NCI-H1436 treated with DMSO at 0.1 percent for 48 hours (cell line): ENCODE measurements around the gene RAB1A.
A peak's percentile ranks its signal among the peaks of the same experiment; 100 is the strongest.
"Not testable (repeated sequence)": the region's sequence is repeated elsewhere in the genome, so short reads cannot be mapped to it uniquely, and the experiment has no call there.

Experiments used
- DNase-seq: peaks from one replicate; lab custom pipeline; 2025; lab: John Stamatoyannopoulos, UW

Gene RAB1A

GRCh38 chr2:65129826-65130663 lies at the start of gene RAB1A:
TSS of gene RAB1A (minus strand) at chr2:65130106. CDS start at chr2:65129915, 191 bp downstream.
- peak; percentile 99 for DNase-seq

GRCh38 chr2:65177751-65178442 lies 48.0 kb upstream of the RAB1A start:
- no peak for DNase-seq

- no peak for DNase-seq
Measured at GRCh38 chr2:65175894-65176530, 46.1 kb upstream of the RAB1A start.

- DNase-seq = not testable (repeated sequence)
Measured at GRCh38 chr2:65174031-65174430, 44.1 kb upstream of the RAB1A start.

- DNase-seq = no peak
Measured at GRCh38 chr2:65172994-65173790, 43.3 kb upstream of the RAB1A start.

- DNase-seq = not testable (repeated sequence)
Measured at GRCh38 chr2:65170611-65171477, 40.9 kb upstream of the RAB1A start.

GRCh38 chr2:65169760-65170136 lies 39.8 kb upstream of the RAB1A start:
- no peak for DNase-seq

GRCh38 chr2:65165558-65165957 lies 35.7 kb upstream of the RAB1A start:
- DNase-seq = no peak

GRCh38 chr2:65164426-65164891 lies 34.6 kb upstream of the RAB1A start:
- DNase-seq = no peak

GRCh38 chr2:65161551-65162100 lies 31.7 kb upstream of the RAB1A start:
- DNase-seq = no peak

- DNase-seq = no peak
Measured at GRCh38 chr2:65159906-65160305, 30.0 kb upstream of the RAB1A start.

- no peak for DNase-seq
Measured at GRCh38 chr2:65159261-65159660, 29.4 kb upstream of the RAB1A start.

- DNase-seq = no peak
Measured at GRCh38 chr2:65158557-65158956, 28.7 kb upstream of the RAB1A start.

- DNase-seq = not testable (repeated sequence)
Measured at GRCh38 chr2:65157856-65158255, 27.9 kb upstream of the RAB1A start.

- DNase-seq = no peak
Measured at GRCh38 chr2:65156041-65156440, 26.1 kb upstream of the RAB1A start.

GRCh38 chr2:65153515-65153914 lies 23.6 kb upstream of the RAB1A start:
- DNase-seq = no peak

- no peak for DNase-seq
Measured at GRCh38 chr2:65146078-65146477, 16.2 kb upstream of the RAB1A start.

GRCh38 chr2:65144571-65144970 lies 14.7 kb upstream of the RAB1A start:
- no peak for DNase-seq

GRCh38 chr2:65142515-65142914 lies 12.6 kb upstream of the RAB1A start:
- no peak for DNase-seq

- no peak for DNase-seq
Measured at GRCh38 chr2:65137197-65137775, 7.4 kb upstream of the RAB1A start.
